K562 (cell line): ENCODE results near the gene UVRAG.

Experiments
- CBX5 ChIP-seq: IDR thresholded peaks from 2 replicates; pipeline ENCODE4 v1.6.1; 2014; ENCODE audit warnings: low read depth, borderline replicate concordance
- FOXJ3 ChIP-seq: sonication (generic); formaldehyde crosslinking; IDR thresholded peaks from 2 replicates; pipeline ENCODE4 v1.4.0; 2020; ENCODE audit warnings: mild to moderate bottlenecking, missing genetic modification reagents
- FOXK2 ChIP-seq, 2 experiments: fragments of 450-650 bp; IDR thresholded peaks in 1 of 2; conservative IDR thresholded peaks in 1 of 2; 2 replicates each; pipeline ENCODE4 v1.6.1; 2016; ENCODE audit warnings: low read depth in 2 of 2, mild to moderate bottlenecking in 1 of 2
- GABPA ChIP-seq: fragments of 200-800 bp; sonication (Bioruptor generic); conservative IDR thresholded peaks from 2 replicates; pipeline ENCODE4 v1.6.1; 2016; ENCODE audit warnings: low read depth, missing genetic modification characterization, missing compliant biosample characterization
- PPARD ChIP-seq: fragments of 250-450 bp; sonication (Bioruptor Pico); IDR thresholded peaks from 2 replicates; pipeline ENCODE4 v1.8.0; 2022; ENCODE audit warnings: inconsistent platforms, mild to moderate bottlenecking, moderate library complexity
- RAD21 ChIP-seq, 2 experiments: fragments of 250-450 bp in 1 of 2; fragments of 450-650 bp in 1 of 2; sonication (Bioruptor Pico) in 1 of 2; formaldehyde crosslinking in 1 of 2; IDR thresholded peaks in 1 of 2; conservative IDR thresholded peaks in 1 of 2; 2 replicates each; pipeline versions ENCODE4 v1.4.0 to v1.8.0; 2020 to 2022; ENCODE audit warnings: mild to moderate bottlenecking in 2 of 2, moderate library complexity in 1 of 2
- STAT5B ChIP-seq: fragments of 250-450 bp; sonication (Bioruptor Pico); IDR thresholded peaks from 2 replicates; pipeline ENCODE4 v1.8.0; 2021; ENCODE audit warnings: mild to moderate bottlenecking, inconsistent platforms
- ZFP36 ChIP-seq: fragments of 150-350 bp; IDR thresholded peaks from 2 replicates; pipeline ENCODE4 v1.6.1; 2018; ENCODE audit warnings: low read length, low read depth; ENCODE audit not compliant: partially characterized antibody
- TF ChIP-seq, protein P1 (sequence below), 3 experiments: IDR thresholded peaks in 2 of 3; conservative IDR thresholded peaks in 1 of 3; 2 replicates each; pipeline ENCODE4 v1.5.1; 2011 to 2012; ENCODE audit warnings: low read length in 3 of 3, mild to moderate bottlenecking in 3 of 3, control low read depth in 2 of 3, improper control_type of control experiment in 1 of 3, inconsistent platforms in 1 of 3, low read depth in 1 of 3, mixed read lengths in 1 of 3, moderate library complexity in 1 of 3; ENCODE audit not compliant: insufficient read depth in 2 of 3
- TF ChIP-seq, protein P2 (sequence below): sonication (generic); formaldehyde crosslinking; IDR thresholded peaks from 2 replicates; pipeline ENCODE4 v1.8.1; 2023; ENCODE audit warnings: mild to moderate bottlenecking, missing genetic modification reagents, moderate library complexity
- TF ChIP-seq, protein P3 (sequence below): sonication (generic); formaldehyde crosslinking; IDR thresholded peaks from 2 replicates; pipeline ENCODE4 v1.8.0; 2023; ENCODE audit warnings: mild to moderate bottlenecking, missing genetic modification reagents
- TF ChIP-seq, protein P4 (sequence below): sonication (generic); formaldehyde crosslinking; IDR thresholded peaks from 2 replicates; pipeline ENCODE4 v1.9.0; 2022; ENCODE audit warnings: mild to moderate bottlenecking, missing genetic modification reagents
- TF ChIP-seq, protein P5 (sequence below): fragments of 250-450 bp; sonication (Bioruptor Pico); IDR thresholded peaks from 2 replicates; pipeline ENCODE4 v1.5.0; 2022; ENCODE audit warnings: mild to moderate bottlenecking

DNA sequence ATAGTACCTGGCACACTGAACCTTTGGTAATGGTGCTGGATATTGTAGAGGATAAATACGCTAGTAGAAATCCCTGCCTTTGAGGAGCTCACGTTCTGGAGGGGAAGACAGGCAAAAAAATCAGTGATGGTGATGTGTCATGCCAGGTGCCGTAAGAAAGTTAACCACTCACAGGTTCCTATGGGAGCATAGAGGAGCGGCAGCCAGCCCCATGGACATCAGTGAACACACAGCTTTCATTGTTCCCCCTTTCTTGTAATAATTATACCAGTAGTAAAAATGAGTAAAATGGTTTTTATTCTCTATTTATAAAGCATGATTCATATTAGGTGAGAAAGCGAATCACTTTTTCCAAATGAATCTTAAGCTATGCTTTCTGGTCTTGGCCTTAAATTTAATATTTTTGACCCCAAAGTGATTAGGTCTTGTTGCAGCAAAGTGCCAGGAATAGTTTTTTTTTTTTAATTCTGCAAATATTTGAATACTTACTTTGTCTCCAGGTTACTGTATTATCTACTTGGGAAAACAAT, 57.9 kb downstream of the UVRAG start:
- no peak for TF ChIP-seq GABPA (tag)
- TF ChIP-seq RAD21 (CRISPR knock-in tag; conservative IDR thresholded peaks at IDR 0.05 in 1 of 2, IDR thresholded peaks at IDR 0.05 in 1 of 2): no peak
- TF ChIP-seq, protein P1, sequence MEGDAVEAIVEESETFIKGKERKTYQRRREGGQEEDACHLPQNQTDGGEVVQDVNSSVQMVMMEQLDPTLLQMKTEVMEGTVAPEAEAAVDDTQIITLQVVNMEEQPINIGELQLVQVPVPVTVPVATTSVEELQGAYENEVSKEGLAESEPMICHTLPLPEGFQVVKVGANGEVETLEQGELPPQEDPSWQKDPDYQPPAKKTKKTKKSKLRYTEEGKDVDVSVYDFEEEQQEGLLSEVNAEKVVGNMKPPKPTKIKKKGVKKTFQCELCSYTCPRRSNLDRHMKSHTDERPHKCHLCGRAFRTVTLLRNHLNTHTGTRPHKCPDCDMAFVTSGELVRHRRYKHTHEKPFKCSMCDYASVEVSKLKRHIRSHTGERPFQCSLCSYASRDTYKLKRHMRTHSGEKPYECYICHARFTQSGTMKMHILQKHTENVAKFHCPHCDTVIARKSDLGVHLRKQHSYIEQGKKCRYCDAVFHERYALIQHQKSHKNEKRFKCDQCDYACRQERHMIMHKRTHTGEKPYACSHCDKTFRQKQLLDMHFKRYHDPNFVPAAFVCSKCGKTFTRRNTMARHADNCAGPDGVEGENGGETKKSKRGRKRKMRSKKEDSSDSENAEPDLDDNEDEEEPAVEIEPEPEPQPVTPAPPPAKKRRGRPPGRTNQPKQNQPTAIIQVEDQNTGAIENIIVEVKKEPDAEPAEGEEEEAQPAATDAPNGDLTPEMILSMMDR (IDR thresholded peaks at IDR 0.05 in 2 of 3, conservative IDR thresholded peaks at IDR 0.05 in 1 of 3; ENCODE audit: insufficient read depth in 2 of 3, low read depth in 1 of 3, low read length in 3 of 3): no peak
- TF ChIP-seq, protein P2, sequence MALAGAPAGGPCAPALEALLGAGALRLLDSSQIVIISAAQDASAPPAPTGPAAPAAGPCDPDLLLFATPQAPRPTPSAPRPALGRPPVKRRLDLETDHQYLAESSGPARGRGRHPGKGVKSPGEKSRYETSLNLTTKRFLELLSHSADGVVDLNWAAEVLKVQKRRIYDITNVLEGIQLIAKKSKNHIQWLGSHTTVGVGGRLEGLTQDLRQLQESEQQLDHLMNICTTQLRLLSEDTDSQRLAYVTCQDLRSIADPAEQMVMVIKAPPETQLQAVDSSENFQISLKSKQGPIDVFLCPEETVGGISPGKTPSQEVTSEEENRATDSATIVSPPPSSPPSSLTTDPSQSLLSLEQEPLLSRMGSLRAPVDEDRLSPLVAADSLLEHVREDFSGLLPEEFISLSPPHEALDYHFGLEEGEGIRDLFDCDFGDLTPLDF (CRISPR knock-in tag): no peak
- TF ChIP-seq ZFP36: no peak
- TF ChIP-seq, protein P3, sequence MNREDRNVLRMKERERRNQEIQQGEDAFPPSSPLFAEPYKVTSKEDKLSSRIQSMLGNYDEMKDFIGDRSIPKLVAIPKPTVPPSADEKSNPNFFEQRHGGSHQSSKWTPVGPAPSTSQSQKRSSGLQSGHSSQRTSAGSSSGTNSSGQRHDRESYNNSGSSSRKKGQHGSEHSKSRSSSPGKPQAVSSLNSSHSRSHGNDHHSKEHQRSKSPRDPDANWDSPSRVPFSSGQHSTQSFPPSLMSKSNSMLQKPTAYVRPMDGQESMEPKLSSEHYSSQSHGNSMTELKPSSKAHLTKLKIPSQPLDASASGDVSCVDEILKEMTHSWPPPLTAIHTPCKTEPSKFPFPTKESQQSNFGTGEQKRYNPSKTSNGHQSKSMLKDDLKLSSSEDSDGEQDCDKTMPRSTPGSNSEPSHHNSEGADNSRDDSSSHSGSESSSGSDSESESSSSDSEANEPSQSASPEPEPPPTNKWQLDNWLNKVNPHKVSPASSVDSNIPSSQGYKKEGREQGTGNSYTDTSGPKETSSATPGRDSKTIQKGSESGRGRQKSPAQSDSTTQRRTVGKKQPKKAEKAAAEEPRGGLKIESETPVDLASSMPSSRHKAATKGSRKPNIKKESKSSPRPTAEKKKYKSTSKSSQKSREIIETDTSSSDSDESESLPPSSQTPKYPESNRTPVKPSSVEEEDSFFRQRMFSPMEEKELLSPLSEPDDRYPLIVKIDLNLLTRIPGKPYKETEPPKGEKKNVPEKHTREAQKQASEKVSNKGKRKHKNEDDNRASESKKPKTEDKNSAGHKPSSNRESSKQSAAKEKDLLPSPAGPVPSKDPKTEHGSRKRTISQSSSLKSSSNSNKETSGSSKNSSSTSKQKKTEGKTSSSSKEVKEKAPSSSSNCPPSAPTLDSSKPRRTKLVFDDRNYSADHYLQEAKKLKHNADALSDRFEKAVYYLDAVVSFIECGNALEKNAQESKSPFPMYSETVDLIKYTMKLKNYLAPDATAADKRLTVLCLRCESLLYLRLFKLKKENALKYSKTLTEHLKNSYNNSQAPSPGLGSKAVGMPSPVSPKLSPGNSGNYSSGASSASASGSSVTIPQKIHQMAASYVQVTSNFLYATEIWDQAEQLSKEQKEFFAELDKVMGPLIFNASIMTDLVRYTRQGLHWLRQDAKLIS (CRISPR knock-in tag): no peak
- no peak for TF ChIP-seq PPARD (CRISPR knock-in tag)
- TF ChIP-seq, protein P4, sequence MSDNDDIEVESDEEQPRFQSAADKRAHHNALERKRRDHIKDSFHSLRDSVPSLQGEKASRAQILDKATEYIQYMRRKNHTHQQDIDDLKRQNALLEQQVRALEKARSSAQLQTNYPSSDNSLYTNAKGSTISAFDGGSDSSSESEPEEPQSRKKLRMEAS (CRISPR knock-in tag): no peak
- TF ChIP-seq FOXJ3 (CRISPR knock-in tag): no peak
- no peak for TF ChIP-seq CBX5
- TF ChIP-seq FOXK2 (conservative IDR thresholded peaks at IDR 0.05 in 1 of 2, IDR thresholded peaks at IDR 0.05 in 1 of 2; ENCODE audit: low read depth in 2 of 2): no peak
- TF ChIP-seq, protein P5, sequence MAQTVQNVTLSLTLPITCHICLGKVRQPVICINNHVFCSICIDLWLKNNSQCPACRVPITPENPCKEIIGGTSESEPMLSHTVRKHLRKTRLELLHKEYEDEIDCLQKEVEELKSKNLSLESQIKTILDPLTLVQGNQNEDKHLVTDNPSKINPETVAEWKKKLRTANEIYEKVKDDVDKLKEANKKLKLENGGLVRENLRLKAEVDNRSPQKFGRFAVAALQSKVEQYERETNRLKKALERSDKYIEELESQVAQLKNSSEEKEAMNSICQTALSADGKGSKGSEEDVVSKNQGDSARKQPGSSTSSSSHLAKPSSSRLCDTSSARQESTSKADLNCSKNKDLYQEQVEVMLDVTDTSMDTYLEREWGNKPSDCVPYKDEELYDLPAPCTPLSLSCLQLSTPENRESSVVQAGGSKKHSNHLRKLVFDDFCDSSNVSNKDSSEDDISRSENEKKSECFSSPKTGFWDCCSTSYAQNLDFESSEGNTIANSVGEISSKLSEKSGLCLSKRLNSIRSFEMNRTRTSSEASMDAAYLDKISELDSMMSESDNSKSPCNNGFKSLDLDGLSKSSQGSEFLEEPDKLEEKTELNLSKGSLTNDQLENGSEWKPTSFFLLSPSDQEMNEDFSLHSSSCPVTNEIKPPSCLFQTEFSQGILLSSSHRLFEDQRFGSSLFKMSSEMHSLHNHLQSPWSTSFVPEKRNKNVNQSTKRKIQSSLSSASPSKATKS (CRISPR knock-in tag): no peak
- TF ChIP-seq STAT5B: no peak
